ENCODE data around the gene ACAT2.
A peak's percentile ranks its signal among the peaks of the same experiment; 100 is the strongest.
"Not testable (repeated sequence)": the region's sequence is repeated elsewhere in the genome, so short reads cannot be mapped to it uniquely, and the experiment has no call there.

Gene ACAT2

DNA sequence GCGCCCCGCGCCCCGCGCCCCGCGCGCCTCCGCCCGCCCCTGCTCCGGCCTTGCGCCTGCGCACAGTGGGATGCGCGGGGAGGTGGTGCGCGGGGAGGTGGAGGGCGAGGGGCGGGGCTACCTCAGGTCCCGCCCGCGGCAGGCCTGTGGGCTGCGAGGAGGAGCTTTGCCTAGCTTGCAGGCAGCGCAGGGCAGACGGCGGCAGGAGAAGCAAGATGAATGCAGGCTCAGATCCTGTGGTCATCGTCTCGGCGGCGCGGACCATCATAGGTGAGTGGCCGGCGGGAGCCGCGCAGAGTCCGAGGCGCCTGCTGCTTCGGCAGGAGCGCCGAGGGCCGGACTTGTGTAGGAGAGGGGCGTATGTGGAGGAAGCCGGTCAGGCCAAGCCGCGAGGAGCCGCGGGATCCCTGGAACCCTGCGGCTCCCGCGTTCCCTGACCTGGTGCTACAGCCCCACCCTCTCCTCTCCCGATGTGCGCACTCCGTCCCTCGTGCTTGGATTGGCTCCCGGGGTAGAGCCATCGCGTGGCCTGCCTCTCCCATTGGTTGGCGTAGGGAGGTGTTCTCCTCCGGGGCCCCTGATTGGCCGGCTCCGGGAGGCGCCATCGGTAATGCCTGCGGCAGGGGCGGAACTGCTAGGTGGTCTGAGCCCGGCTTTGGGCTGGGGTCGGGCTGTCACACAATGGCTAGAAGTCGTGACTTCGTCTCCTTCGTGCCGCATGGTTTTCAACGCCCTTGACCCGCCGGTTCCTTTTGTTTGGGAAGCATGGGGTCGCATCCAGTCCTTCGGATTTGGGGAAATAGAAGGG is at the start of gene ACAT2:
Gene ACAT2, plus strand, starts transcription at position 173 of the 808 bp plus-strand sequence. Its CDS starts 43 bp downstream, at position 216.
- ATAC-seq, result peak; percentile 98

DNA sequence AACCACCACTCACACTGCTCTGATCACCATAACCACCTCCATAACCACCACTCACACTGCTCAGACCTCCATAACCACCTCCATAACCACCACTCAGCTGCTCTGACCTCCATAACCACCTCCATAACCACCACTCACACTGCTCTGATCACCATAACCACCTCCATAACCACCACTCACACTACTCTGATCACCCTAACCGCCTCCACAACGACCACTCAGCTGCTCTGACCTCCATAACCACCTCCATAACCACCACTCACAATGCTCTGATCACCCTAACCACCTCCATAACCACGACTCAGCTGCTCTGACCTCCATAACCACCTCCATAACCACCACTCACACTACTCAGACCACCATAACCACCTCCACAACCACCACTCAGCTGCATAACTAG is 49.5 kb upstream of the ACAT2 start:
- ATAC-seq, result not testable (repeated sequence)

More for the DNA sequence above, at the start of gene ACAT2:
- no peak for TF ChIP-seq CSRNP3 (CRISPR knock-in tag; IDR thresholded peaks at IDR 0.05)
- TF ChIP-seq SNAI2 (CRISPR knock-in tag; IDR thresholded peaks at IDR 0.05), result no peak
- TF ChIP-seq OSR1 (CRISPR knock-in tag; IDR thresholded peaks at IDR 0.05), result no peak
- 0 out of 2 replicates have a peak, but pooled peaks have one; percentile 33 for TF ChIP-seq GLIS3 (CRISPR knock-in tag; IDR thresholded peaks at IDR 0.05)
- TF ChIP-seq, protein P1, sequence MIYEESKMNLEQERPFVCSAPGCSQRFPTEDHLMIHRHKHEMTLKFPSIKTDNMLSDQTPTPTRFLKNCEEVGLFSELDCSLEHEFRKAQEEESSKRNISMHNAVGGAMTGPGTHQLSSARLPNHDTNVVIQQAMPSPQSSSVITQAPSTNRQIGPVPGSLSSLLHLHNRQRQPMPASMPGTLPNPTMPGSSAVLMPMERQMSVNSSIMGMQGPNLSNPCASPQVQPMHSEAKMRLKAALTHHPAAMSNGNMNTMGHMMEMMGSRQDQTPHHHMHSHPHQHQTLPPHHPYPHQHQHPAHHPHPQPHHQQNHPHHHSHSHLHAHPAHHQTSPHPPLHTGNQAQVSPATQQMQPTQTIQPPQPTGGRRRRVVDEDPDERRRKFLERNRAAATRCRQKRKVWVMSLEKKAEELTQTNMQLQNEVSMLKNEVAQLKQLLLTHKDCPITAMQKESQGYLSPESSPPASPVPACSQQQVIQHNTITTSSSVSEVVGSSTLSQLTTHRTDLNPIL (CRISPR knock-in tag; IDR thresholded peaks at IDR 0.05; ENCODE audit: low read depth), result no peak
- no peak for TF ChIP-seq ISL1 (CRISPR knock-in tag; IDR thresholded peaks at IDR 0.05)
- TF ChIP-seq, protein P2, sequence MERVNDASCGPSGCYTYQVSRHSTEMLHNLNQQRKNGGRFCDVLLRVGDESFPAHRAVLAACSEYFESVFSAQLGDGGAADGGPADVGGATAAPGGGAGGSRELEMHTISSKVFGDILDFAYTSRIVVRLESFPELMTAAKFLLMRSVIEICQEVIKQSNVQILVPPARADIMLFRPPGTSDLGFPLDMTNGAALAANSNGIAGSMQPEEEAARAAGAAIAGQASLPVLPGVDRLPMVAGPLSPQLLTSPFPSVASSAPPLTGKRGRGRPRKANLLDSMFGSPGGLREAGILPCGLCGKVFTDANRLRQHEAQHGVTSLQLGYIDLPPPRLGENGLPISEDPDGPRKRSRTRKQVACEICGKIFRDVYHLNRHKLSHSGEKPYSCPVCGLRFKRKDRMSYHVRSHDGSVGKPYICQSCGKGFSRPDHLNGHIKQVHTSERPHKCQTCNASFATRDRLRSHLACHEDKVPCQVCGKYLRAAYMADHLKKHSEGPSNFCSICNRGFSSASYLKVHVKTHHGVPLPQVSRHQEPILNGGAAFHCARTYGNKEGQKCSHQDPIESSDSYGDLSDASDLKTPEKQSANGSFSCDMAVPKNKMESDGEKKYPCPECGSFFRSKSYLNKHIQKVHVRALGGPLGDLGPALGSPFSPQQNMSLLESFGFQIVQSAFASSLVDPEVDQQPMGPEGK (CRISPR knock-in tag; IDR thresholded peaks at IDR 0.05; ENCODE audit: borderline replicate concordance), result no peak
- TF ChIP-seq BACH2 (CRISPR knock-in tag; IDR thresholded peaks at IDR 0.05; ENCODE audit: borderline replicate concordance), result no peak

DNA sequence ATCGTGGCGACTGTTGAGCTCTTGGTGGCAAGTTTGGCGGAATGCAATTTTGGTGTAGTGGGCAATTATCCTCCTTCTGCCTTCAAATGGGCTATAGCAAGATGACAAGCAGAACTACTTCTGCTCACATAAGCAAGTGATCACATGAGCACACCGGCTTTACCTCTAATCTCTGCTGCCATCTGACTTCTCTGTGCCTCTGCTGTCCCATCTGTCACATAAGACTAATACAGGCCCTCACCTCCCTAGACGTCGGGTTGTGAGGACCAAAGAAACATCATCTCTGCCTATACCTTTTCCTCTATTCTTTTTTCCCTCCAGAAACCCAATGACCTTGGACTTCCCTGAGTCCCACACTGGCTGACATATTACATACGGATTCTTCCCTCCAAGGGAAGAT is 47.9 kb upstream of the ACAT2 start:
- no peak for ATAC-seq
- no peak for TF ChIP-seq GLIS3 (CRISPR knock-in tag; IDR thresholded peaks at IDR 0.05)
- TF ChIP-seq POU6F1 (CRISPR knock-in tag; IDR thresholded peaks at IDR 0.05; ENCODE audit: borderline replicate concordance, low read depth), result no peak
- no peak for TF ChIP-seq OSR1 (CRISPR knock-in tag; IDR thresholded peaks at IDR 0.05)
- TF ChIP-seq ZNF565 (CRISPR knock-in tag; conservative IDR thresholded peaks at IDR 0.05; ENCODE audit: low read depth), result no peak
- TF ChIP-seq ZNF8 (CRISPR knock-in tag; IDR thresholded peaks at IDR 0.05), result no peak
- TF ChIP-seq ZC3H10 (CRISPR knock-in tag; IDR thresholded peaks at IDR 0.05), result no peak
- no peak for TF ChIP-seq ZFP30 (CRISPR knock-in tag; IDR thresholded peaks at IDR 0.05)

GRCh38 chr6:159714404-159714803 is 47.4 kb upstream of the ACAT2 start:
- TF ChIP-seq, protein P2 (CRISPR knock-in tag; IDR thresholded peaks at IDR 0.05; ENCODE audit: borderline replicate concordance), result no peak
- TF ChIP-seq OSR1 (CRISPR knock-in tag; IDR thresholded peaks at IDR 0.05) (no peak), ZNF8 (CRISPR knock-in tag; IDR thresholded peaks at IDR 0.05) (no peak), SNAI2 (CRISPR knock-in tag; IDR thresholded peaks at IDR 0.05) (no peak), RARB (CRISPR knock-in tag; IDR thresholded peaks at IDR 0.05) (no peak), ZNF565 (CRISPR knock-in tag; conservative IDR thresholded peaks at IDR 0.05; ENCODE audit: low read depth) (no peak), TOX (CRISPR knock-in tag; IDR thresholded peaks at IDR 0.05; ENCODE audit: borderline replicate concordance) (no peak), ZFP3 (CRISPR knock-in tag; IDR thresholded peaks at IDR 0.05) (no peak), TCF4 (CRISPR knock-in tag; IDR thresholded peaks at IDR 0.05; ENCODE audit: borderline replicate concordance) (no peak), PPARA (CRISPR knock-in tag; IDR thresholded peaks at IDR 0.05; ENCODE audit: borderline replicate concordance) (no peak), GLIS3 (CRISPR knock-in tag; IDR thresholded peaks at IDR 0.05) (no peak), TSHZ2 (CRISPR knock-in tag; IDR thresholded peaks at IDR 0.05) (no peak), ISL1 (CRISPR knock-in tag; IDR thresholded peaks at IDR 0.05) (no peak), ZFP30 (CRISPR knock-in tag; IDR thresholded peaks at IDR 0.05) (no peak), ZNF70 (CRISPR knock-in tag; IDR thresholded peaks at IDR 0.05) (no peak), ESRRG (CRISPR knock-in tag; IDR thresholded peaks at IDR 0.05) (no peak), ZC3H10 (CRISPR knock-in tag; IDR thresholded peaks at IDR 0.05) (no peak), BACH2 (CRISPR knock-in tag; IDR thresholded peaks at IDR 0.05; ENCODE audit: borderline replicate concordance) (no peak), POU6F1 (CRISPR knock-in tag; IDR thresholded peaks at IDR 0.05; ENCODE audit: borderline replicate concordance, low read depth) (no peak)
- ATAC-seq, result no peak
